Body of pancreas (tissue), 4 donors: Measurements from ENCODE around the gene MINPP1. TPM values are rescaled to one million over a fixed set of nuclear protein-coding genes. Genes with fewer than 3 reads are reported as not detected.

Experiments
- ATAC-seq: fragments of 150-250 bp; one replicate; pipeline ENCODE4 v1.9.1; 2016
- DNase-seq, 4 donors: peaks; one replicate each; pipeline ENCODE4 v3.0.0-alpha.2; 2019
- H3K27ac ChIP-seq, 4 donors: fragments of 200-600 bp; sonication (generic); 1 replicate in 3 of 4; 2 replicates in 1 of 4; pipeline versions ENCODE4 v1.5.1 to v1.6.1; 2016 to 2019; ENCODE audit warnings: mild to moderate bottlenecking in 1 of 4, mixed read lengths in 1 of 4, moderate library complexity in 1 of 4
- H3K27me3 ChIP-seq, 2 donors: fragments of 200-600 bp; sonication (generic); one replicate each; pipeline ENCODE4 v1.6.0; 2016; ENCODE audit warnings: mild to moderate bottlenecking in 1 of 2
- H3K36me3 ChIP-seq, 2 donors: fragments of 200-600 bp; sonication (generic); replicated peaks in 1 of 2; 2 replicates each; pipeline ENCODE4 v1.5.1; 2016; ENCODE audit warnings: low read depth in 2 of 2; ENCODE audit not compliant: insufficient read depth in 1 of 2
- H3K4me1 ChIP-seq: fragments of 200-600 bp; sonication (generic); one replicate; pipeline ENCODE4 v1.6.0; 2016
- H3K4me3 ChIP-seq, 2 donors: fragments of 200-600 bp; sonication (generic); 1 replicate in 1 of 2; 2 replicates in 1 of 2; pipeline ENCODE4 v1.5.1; 2016 to 2019
- H3K9me3 ChIP-seq, 3 donors: fragments of 200-600 bp; sonication (generic); 1 replicate in 2 of 3; 2 replicates in 1 of 3; pipeline ENCODE4 v1.5.1; 2016
- CTCF ChIP-seq, 7 experiments: fragments of 450-650 bp in 4 of 7; fragments of 200-600 bp in 3 of 7; sonication (generic) in 3 of 7; IDR thresholded peaks; one replicate each; pipeline ENCODE4 v1.5.1; 2016 to 2019; ENCODE audit warnings: antibody characterized with exemption in 7 of 7
- POLR2A ChIP-seq, 3 donors: fragments of 450-650 bp; IDR thresholded peaks; one replicate each; pipeline ENCODE4 v1.6.1; 2016; ENCODE audit warnings: antibody characterized with exemption in 3 of 3, mild to moderate bottlenecking in 2 of 3
- WGBS, 2 donors: methylation state at CpG; one replicate each; pipeline ENCODE4 v1.1.5; 2017; 5-methylcytosine and 5-hydroxymethylcytosine counted together
- intact Hi-C: fragments of 100-400 bp; cut with DNase I; formaldehyde crosslinking; loops from one replicate; pipeline ENCODE4 v1.15.1; 2023
- total RNA-seq, 2 donors: library from RNA; depleted of rRNA; stranded (reverse); fragments of >200 nt; gene quantifications; one replicate each; pipeline ENCODE4 v1.1.0, GENCODE V29; 2016

The MINPP1 gene
- total RNA-seq, 2 donors from 2014 or later, result 8.9 to 18.9 TPM

- H3K4me1 ChIP-seq, result no peaks in the 10 kb centered on the region
- no peak for DNase-seq
- 90 to 91% methylated on average over 3 of the region's 3 CpGs for WGBS, 2 donors
- intact Hi-C loops, result no loop called here
- H3K27me3 ChIP-seq, result no peaks in the 10 kb centered on the region
- TF ChIP-seq POLR2A (IDR thresholded peaks at IDR 0.05), result no peak
- no peak for TF ChIP-seq CTCF (IDR thresholded peaks at IDR 0.05)
- peaks cover under 1 to 9% of the 10 kb centered on the region in 2 donors for H3K36me3 ChIP-seq
- ATAC-seq, result no peak
- H3K9me3 ChIP-seq, result no peaks in the 10 kb centered on the region
- no peak overlapping the region for H3K27ac ChIP-seq
- no peak overlapping the region for H3K4me3 ChIP-seq
Observed at GRCh38 chr10:87518937-87519336, 14.2 kb downstream of the MINPP1 start.

GRCh38 chr10:87519582-87519981 lies 14.9 kb downstream of the MINPP1 start:
- Histone ChIP-seq H3K36me3 (peaks cover 0 to 6% of the 10 kb centered on the region in 2 donors), H3K27ac (no peak overlapping the region), H3K4me3 (no peak overlapping the region), H3K27me3 (no peaks in the 10 kb centered on the region), H3K9me3 (no peaks in the 10 kb centered on the region), H3K4me1 (no peaks in the 10 kb centered on the region)
- TF ChIP-seq POLR2A (IDR thresholded peaks at IDR 0.05) (no peak), CTCF (IDR thresholded peaks at IDR 0.05) (no peak)
- intact Hi-C loops, result no loop called here
- 87 to 92% methylated on average over 2 of the region's 2 CpGs for WGBS, 2 donors
- DNase-seq, result no peak
- ATAC-seq, result no peak

GRCh38 chr10:87523731-87524130 lies 19.0 kb downstream of the MINPP1 start:
- TF ChIP-seq POLR2A (IDR thresholded peaks at IDR 0.05) (no peak), CTCF (IDR thresholded peaks at IDR 0.05) (no peak)
- WGBS, 2 donors, result 80 to 82% methylated on average over 2 of the region's 2 CpGs
- ATAC-seq (no peak), DNase-seq (no peak)
- Histone ChIP-seq H3K27ac (no peak overlapping the region), H3K4me3 (no peak overlapping the region), H3K4me1 (no peaks in the 10 kb centered on the region), H3K9me3 (no peaks in the 10 kb centered on the region), H3K27me3 (no peaks in the 10 kb centered on the region), H3K36me3 (peaks cover 0 to 4% of the 10 kb centered on the region in 2 donors)
- intact Hi-C loops, result no loop called here

GRCh38 chr10:87524296-87524695 lies 19.6 kb downstream of the MINPP1 start:
- H3K4me1 ChIP-seq, result no peaks in the 10 kb centered on the region
- no peaks in the 10 kb centered on the region for H3K9me3 ChIP-seq
- TF ChIP-seq POLR2A (IDR thresholded peaks at IDR 0.05) (no peak), CTCF (IDR thresholded peaks at IDR 0.05) (no peak)
- DNase-seq (no peak), ATAC-seq (no peak)
- intact Hi-C loops, result no loop called here
- H3K27me3 ChIP-seq, result no peaks in the 10 kb centered on the region
- peaks cover 0 to 4% of the 10 kb centered on the region in 2 donors for H3K36me3 ChIP-seq
- no peak overlapping the region for H3K4me3 ChIP-seq
- H3K27ac ChIP-seq, result no peak overlapping the region

- Histone ChIP-seq H3K27ac (no peak overlapping the region), H3K27me3 (no peaks in the 10 kb centered on the region), H3K36me3 (peaks cover 0 to 6% of the 10 kb centered on the region in 2 donors), H3K4me3 (no peak overlapping the region), H3K9me3 (no peaks in the 10 kb centered on the region), H3K4me1 (peaks cover 8% of the 10 kb centered on the region)
- DNase-seq, result peak in 1 of 4 donors; percentile 32
- intact Hi-C loops, result loop anchor here (10.0 kb wide), 1 partner anchor 203 kb away; no protein-coding TSS in a partner anchor
- WGBS, 2 donors, result 60 to 69% methylated on average over 4 of the region's 4 CpGs
- TF ChIP-seq POLR2A (IDR thresholded peaks at IDR 0.05) (no peak), CTCF (IDR thresholded peaks at IDR 0.05) (no peak)
- ATAC-seq, result peak; percentile 35
Observed at GRCh38 chr10:87531908-87532622, 27.4 kb downstream of the MINPP1 start.
